GM20000 (cell line): ENCODE measurements around the gene PPM1J.
"Not testable (repeated sequence)": the region's sequence is repeated elsewhere in the genome, so short reads cannot be mapped to it uniquely, and the experiment has no call there.

Experiments
- DNase-seq: peaks from one replicate; pipeline ENCODE4 v3.0.0; 2012; ENCODE audit warnings: low spot score
- CTCF ChIP-seq: IDR thresholded peaks from 2 replicates; pipeline ENCODE4 v1.5.1; 2012; ENCODE audit warnings: mild to moderate bottlenecking, control low read depth; ENCODE audit errors: extremely low read depth, missing control alignments

PPM1J gene

GRCh38 chr1:112744009-112744578 lies 29.0 kb upstream of the PPM1J start:
- TF ChIP-seq CTCF = no peak
- no peak for DNase-seq

- no peak for DNase-seq
- TF ChIP-seq CTCF = no peak
Observed at GRCh38 chr1:112743174-112744008, 28.3 kb upstream of the PPM1J start.

GRCh38 chr1:112737573-112737972 lies 22.4 kb upstream of the PPM1J start:
- no peak for DNase-seq
- no peak for TF ChIP-seq CTCF

- TF ChIP-seq CTCF = no peak
- no peak for DNase-seq
Observed at GRCh38 chr1:112735752-112736151, 20.6 kb upstream of the PPM1J start.

GRCh38 chr1:112731451-112731850 lies 16.3 kb upstream of the PPM1J start:
- no peak for TF ChIP-seq CTCF
- no peak for DNase-seq

GRCh38 chr1:112729909-112730308 lies 14.8 kb upstream of the PPM1J start:
- DNase-seq = no peak
- no peak for TF ChIP-seq CTCF

GRCh38 chr1:112729011-112729410 lies 13.9 kb upstream of the PPM1J start:
- not testable (repeated sequence) for DNase-seq

- not testable (repeated sequence) for DNase-seq
Observed at GRCh38 chr1:112728306-112728971, 13.3 kb upstream of the PPM1J start.
